Effector memory CD8-positive, alpha-beta T cell (primary cell): ENCODE data around the gene RBM6.

Experiments
- ATAC-seq: fragments of 150-1000 bp; cut with Tn5 transposase; replicated peaks from 2 replicates; pipeline ENCODE4 v1.10.0; 2021; ENCODE audit warnings: mild to moderate bottlenecking, moderate library complexity
- DNase-seq, 3 experiments: peaks; one replicate each; pipeline ENCODE4 v3.0.0; 2021
- H3K27ac Mint-ChIP-seq, 2 donors: one replicate each; pipeline ENCODE4 v1.8.0; 2022; ENCODE audit warnings: mild to moderate bottlenecking in 2 of 2, mixed read lengths in 2 of 2, moderate library complexity in 2 of 2
- H3K27me3 Mint-ChIP-seq, 2 donors: one replicate each; pipeline ENCODE4 v1.8.0; 2022; ENCODE audit warnings: mixed read lengths in 2 of 2
- H3K36me3 Mint-ChIP-seq: one replicate; pipeline ENCODE4 v1.8.0; 2022; ENCODE audit warnings: mild to moderate bottlenecking, moderate library complexity, mixed read lengths; ENCODE audit not compliant: insufficient read depth
- H3K4me1 Mint-ChIP-seq, 2 donors: one replicate each; pipeline ENCODE4 v1.8.0; 2022; ENCODE audit warnings: low read depth in 2 of 2, mixed read lengths in 2 of 2
- H3K4me3 Mint-ChIP-seq, 2 donors: one replicate each; pipeline ENCODE4 v1.8.0; 2022; ENCODE audit warnings: mild to moderate bottlenecking in 2 of 2, mixed read lengths in 2 of 2, moderate library complexity in 2 of 2
- H3K9me3 Mint-ChIP-seq, 2 donors: one replicate each; pipeline ENCODE4 v1.8.0; 2022; ENCODE audit warnings: mixed read lengths in 2 of 2

RBM6 gene

DNA sequence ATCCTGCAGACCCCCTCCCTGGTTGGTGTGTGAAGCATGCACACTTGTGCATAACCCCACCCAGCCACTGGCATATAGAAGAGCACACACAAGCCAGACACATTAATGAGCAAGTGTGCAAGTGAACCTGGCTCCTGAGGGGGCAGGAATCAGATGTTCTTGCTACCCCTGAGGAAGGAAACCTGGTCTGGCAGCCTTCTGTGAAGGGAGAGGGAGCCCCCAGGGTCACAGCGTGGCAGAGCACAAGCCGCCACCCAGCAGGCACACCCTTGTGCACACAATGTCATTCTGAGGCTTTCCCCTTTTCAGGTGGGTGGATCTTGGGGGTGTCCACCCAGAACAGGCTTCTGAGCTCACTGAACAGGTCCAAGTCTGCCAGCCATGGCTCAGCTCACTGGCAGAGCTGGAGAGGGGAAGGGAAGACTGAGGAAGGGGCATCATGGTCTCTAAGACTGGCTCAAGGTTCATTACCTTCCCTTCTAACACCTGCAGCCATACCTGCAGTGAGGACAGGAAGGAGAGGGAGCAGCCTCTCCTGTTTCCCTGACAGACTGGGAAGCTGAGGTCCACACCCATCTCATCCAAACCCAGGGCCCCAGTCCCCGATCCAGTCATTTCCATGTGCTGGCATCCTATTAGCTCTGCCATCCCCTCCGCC, 183.6 kb downstream of the RBM6 start:
- Mint-ChIP-seq H3K4me1 (peaks cover 0 to 3% of the 10 kb centered on the region in 2 donors), H3K36me3 (peaks cover 48% of the 10 kb centered on the region), H3K4me3 (no peak overlapping the region), H3K27ac (peak overlapping the region in 1 of 2 donors; percentile 49), H3K27me3 (no peaks in the 10 kb centered on the region), H3K9me3 (no peaks in the 10 kb centered on the region)
- DNase-seq (no peak), ATAC-seq (no peak)

DNA sequence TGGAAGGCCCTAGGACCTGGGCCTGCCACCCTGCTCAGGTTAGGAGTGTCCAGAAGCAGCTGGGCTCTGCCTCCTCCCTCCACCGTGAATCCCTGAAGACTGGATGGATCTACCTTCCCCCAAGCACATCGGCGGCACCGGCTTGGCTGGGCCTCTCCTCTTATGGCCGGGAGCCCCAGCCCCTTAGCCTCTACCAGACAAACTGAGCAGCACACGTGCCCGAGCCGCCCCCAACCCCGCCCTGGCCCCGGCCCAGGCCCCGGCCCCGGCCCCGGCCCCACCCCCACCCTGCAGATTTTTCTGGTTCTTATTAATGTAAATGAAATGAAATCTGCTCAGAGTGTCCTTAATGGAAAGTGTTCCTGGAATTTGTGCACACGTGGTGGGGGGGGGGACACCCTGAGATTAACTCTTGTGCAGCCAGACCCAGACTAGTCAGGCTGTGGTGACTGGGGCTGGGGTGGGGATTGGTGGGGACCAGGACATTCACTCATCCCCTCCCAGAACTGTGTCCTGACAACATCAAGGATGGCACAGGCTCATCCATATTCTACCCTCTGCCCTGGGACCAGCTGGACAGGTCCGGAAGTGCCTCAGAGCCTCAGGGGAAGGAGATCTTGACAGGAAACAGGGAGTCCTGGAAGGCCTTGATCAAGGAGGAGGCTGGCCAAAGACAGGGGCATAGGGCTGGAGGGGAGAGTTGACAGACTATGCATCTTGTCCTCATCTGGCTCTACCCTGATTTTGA, 184.3 kb downstream of the RBM6 start:
- Mint-ChIP-seq H3K4me3 (no peak overlapping the region), H3K9me3 (no peaks in the 10 kb centered on the region), H3K4me1 (peaks cover 0 to 3% of the 10 kb centered on the region in 2 donors), H3K36me3 (peaks cover 47% of the 10 kb centered on the region), H3K27me3 (no peaks in the 10 kb centered on the region), H3K27ac (peak overlapping the region in 1 of 2 donors; percentile 49)
- DNase-seq: no peak
- ATAC-seq: no peak

DNA sequence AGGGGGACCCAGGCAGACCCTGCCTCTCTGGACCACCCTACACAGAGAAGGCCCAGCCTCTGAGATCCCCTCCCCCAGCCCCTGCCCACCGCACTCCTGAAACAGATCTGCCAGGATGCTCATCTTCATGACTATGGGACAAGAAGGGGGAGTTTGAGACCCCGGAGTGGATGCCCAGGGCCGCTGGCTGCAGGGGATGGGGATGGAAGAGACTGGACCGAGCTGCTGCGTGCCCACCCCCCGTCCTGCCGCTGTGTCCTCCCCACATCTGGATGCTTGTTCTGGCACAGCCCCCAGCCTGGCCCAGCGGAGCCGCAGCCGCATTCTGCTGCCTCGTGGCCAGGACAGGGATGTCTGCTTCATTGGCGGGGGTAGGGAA, 184.8 kb downstream of the RBM6 start:
- peak overlapping the region in 1 of 2 donors; percentile 49 for H3K27ac Mint-ChIP-seq
- DNase-seq (no peak), ATAC-seq (no peak)
- H3K27me3 Mint-ChIP-seq: no peaks in the 10 kb centered on the region
- no peak overlapping the region for H3K4me3 Mint-ChIP-seq
- peaks cover 41% of the 10 kb centered on the region for H3K36me3 Mint-ChIP-seq
- H3K9me3 Mint-ChIP-seq: no peaks in the 10 kb centered on the region
- peaks cover 0 to 3% of the 10 kb centered on the region in 2 donors for H3K4me1 Mint-ChIP-seq

DNA sequence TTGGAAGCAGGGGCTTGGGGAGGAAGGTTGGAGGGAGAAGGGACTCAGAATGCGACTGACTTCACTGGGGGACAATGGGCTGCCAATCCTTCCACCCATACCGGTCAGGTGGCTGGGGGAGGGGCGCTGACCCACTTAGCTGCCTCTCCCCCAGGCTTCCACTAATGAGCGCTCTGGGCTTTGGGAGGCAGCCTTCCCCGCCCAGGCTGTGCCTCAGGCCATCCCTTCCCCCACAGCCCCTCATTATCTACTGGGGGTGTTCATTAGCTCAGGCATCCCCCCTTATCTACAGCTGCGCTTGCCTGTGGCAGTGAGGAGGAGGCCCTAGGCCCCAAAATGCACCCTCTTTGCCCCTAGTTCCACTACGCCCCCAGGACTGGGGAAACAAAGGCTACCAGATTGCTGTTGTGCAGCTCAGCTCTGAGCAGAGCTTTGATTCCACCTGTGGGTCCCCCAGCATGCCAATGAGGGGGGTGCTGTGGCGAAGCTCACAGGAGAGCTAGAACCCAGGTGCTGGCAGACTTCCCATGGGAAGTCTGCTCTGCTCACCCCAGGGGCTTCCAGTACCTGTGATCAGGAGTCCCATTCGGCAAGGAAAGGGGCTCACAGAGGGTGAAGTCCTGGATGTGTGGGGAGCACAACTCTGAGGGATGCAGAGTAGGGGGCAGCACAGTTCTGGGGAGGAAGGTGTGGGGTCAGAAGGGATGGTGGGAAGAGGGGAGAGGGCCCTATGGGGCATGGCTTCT, 185.8 kb downstream of the RBM6 start:
- Mint-ChIP-seq H3K27ac (peak overlapping the region in 1 of 2 donors; percentile 29), H3K4me3 (no peak overlapping the region), H3K4me1 (peaks cover 0 to 3% of the 10 kb centered on the region in 2 donors), H3K9me3 (no peaks in the 10 kb centered on the region), H3K27me3 (no peaks in the 10 kb centered on the region), H3K36me3 (peaks cover 35% of the 10 kb centered on the region)
- no peak for DNase-seq
- no peak for ATAC-seq

DNA sequence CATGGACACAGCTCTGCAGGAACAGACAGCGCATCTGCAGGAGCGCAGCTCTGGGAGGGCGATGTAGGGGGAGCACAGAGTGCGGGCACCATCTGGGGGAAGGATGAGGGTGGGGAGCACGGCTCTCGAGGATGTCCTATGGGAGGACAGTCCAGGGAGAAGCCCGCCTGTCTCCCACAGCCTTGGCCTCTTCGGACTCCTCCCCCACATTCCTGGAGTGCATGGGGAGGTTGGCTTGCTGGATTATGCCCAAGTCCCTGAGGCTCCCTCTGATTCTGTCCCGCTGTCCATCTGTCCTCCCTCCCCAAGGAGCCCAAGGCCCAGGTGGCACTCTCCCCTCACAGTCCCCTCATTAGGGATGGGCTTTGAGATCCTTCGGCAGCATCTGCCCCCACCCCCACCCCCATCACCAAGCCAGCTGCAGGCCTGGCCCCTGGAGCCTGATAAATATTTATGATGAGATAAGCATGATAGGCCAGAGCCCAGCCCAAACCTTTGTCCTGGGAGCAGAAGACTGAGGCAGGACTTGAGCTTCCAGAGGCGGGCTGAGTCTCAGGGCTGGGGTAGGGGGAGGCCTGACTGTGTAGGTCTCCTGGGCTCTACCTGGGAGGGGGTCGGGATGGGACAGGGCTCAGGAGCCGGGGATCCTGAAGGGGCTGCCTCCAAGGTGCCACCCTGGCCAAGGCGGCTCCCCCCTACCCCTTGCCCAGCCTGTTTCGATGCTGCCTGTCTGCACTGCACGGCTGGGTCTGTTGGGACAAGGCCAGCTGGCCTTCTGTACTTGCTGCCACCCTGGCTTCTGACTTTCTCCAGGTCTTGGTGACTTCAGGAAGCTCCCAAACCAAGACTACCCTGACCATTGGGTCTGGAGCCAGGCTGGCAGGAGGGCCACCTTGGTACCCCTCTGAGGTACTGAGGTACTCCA, 186.6 kb downstream of the RBM6 start:
- no peak for DNase-seq
- H3K27me3 Mint-ChIP-seq: no peaks in the 10 kb centered on the region
- no peak for ATAC-seq
- H3K4me1 Mint-ChIP-seq: peaks cover 0 to 3% of the 10 kb centered on the region in 2 donors
- no peak overlapping the region for H3K4me3 Mint-ChIP-seq
- no peaks in the 10 kb centered on the region for H3K9me3 Mint-ChIP-seq
- peak overlapping the region in 1 of 2 donors; percentile 29 for H3K27ac Mint-ChIP-seq
- peaks cover 33% of the 10 kb centered on the region for H3K36me3 Mint-ChIP-seq
